ENCODE data around the gene GLI3. TPM values are rescaled to one million over a fixed set of nuclear protein-coding genes. Genes with fewer than 3 reads are reported as not detected.

The GLI3 gene
- total RNA-seq, 2 experiments from 2014 or later, result 0.28 to 0.36 TPM

DNA sequence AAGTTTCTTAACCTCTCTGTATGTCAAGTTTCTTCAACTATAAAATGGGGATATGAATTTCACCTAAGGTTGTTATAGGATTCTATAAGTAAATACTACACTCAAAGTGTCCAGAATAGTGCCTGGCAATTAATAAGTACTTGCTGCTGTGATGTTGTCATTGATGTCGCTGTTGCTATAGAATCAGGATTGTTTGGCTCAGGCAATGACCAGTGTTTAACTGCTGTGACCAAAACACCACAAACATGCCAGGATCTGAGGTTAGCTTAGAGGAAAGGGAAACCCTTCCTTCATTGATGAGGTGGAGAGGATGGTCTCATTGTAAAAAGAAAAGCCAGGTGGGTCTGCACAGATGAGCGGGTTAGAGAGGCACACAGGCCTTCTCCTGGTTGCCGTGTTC, 311.1 kb downstream of the GLI3 start:
- no peaks in the 10 kb centered on the region for H3K9me3 Mint-ChIP-seq
- H3K4me1 ChIP-seq (ENCODE audit: insufficient read depth, low read length), result no peaks in the 10 kb centered on the region
- intact Hi-C loops (cut with DNase I, micrococcal nuclease), result no loop called here
- no peaks in the 10 kb centered on the region for H3K9me3 ChIP-seq (ENCODE audit: control insufficient read depth in 1 of 2, insufficient read depth in 1 of 2, low read length in 2 of 2)
- H3K36me3 ChIP-seq (ENCODE audit: insufficient read depth, low read length), result no peaks in the 10 kb centered on the region
- H3K27me3 Mint-ChIP-seq, result peaks cover 13% of the 10 kb centered on the region
- H3K36me3 Mint-ChIP-seq (ENCODE audit: low read depth), result no peaks in the 10 kb centered on the region
- ATAC-seq (ENCODE audit: poor library complexity), result no peak
- ChIA-PET POLR2A (no interaction called here), CTCF (no interaction called here)
- no peak overlapping the region for H3K27ac Mint-ChIP-seq
- TF ChIP-seq, protein P1, sequence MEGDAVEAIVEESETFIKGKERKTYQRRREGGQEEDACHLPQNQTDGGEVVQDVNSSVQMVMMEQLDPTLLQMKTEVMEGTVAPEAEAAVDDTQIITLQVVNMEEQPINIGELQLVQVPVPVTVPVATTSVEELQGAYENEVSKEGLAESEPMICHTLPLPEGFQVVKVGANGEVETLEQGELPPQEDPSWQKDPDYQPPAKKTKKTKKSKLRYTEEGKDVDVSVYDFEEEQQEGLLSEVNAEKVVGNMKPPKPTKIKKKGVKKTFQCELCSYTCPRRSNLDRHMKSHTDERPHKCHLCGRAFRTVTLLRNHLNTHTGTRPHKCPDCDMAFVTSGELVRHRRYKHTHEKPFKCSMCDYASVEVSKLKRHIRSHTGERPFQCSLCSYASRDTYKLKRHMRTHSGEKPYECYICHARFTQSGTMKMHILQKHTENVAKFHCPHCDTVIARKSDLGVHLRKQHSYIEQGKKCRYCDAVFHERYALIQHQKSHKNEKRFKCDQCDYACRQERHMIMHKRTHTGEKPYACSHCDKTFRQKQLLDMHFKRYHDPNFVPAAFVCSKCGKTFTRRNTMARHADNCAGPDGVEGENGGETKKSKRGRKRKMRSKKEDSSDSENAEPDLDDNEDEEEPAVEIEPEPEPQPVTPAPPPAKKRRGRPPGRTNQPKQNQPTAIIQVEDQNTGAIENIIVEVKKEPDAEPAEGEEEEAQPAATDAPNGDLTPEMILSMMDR (IDR thresholded peaks at IDR 0.05), result no peak
- DNase-seq, result no peak
- H3K27ac ChIP-seq (ENCODE audit: low read depth in 1 of 2, low read length in 2 of 2), result no peak overlapping the region
- H3K27me3 ChIP-seq (ENCODE audit: control insufficient read depth in 1 of 2, insufficient read depth in 2 of 2, low read length in 2 of 2), result peaks cover 0 to 4% of the 10 kb centered on the region in 2 experiments
- no peak overlapping the region for H3K4me3 ChIP-seq (ENCODE audit: low read length)
- H3K4me3 Mint-ChIP-seq, result no peak overlapping the region
- H3K4me1 Mint-ChIP-seq (ENCODE audit: low read depth), result no peaks in the 10 kb centered on the region

DNA sequence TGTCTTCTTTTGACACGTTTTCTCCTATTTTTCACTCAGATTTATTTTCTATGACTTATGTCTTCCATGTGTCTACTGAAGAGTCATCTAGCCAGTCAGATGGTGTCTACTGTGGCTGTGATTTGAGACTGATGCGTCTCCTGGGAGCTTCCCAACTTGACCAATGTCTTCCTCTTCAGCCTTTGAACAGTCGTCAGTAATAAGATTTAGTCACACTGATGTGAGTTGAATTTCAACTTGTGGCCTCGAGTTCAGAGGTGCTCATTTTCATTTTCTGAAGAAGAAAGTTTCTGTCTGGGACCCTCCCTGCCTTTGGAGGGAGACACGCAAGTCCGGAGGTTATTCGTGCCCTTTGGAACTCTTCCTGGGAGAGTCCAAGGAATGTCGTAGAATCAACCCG, 312.2 kb downstream of the GLI3 start:
- intact Hi-C loops (cut with DNase I, micrococcal nuclease), result no loop called here
- no peak for ATAC-seq (ENCODE audit: poor library complexity)
- peaks cover 16% of the 10 kb centered on the region for H3K27me3 Mint-ChIP-seq
- Histone ChIP-seq H3K27me3 (ENCODE audit: control insufficient read depth in 1 of 2, insufficient read depth in 2 of 2, low read length in 2 of 2) (peaks cover 0 to 4% of the 10 kb centered on the region in 2 experiments), H3K27ac (ENCODE audit: low read depth in 1 of 2, low read length in 2 of 2) (no peak overlapping the region), H3K4me3 (ENCODE audit: low read length) (no peak overlapping the region), H3K4me1 (ENCODE audit: insufficient read depth, low read length) (no peaks in the 10 kb centered on the region), H3K9me3 (ENCODE audit: control insufficient read depth in 1 of 2, insufficient read depth in 1 of 2, low read length in 2 of 2) (no peaks in the 10 kb centered on the region), H3K36me3 (ENCODE audit: insufficient read depth, low read length) (no peaks in the 10 kb centered on the region)
- TF ChIP-seq, protein P1 (IDR thresholded peaks at IDR 0.05), result no peak
- no peaks in the 10 kb centered on the region for H3K36me3 Mint-ChIP-seq (ENCODE audit: low read depth)
- ChIA-PET POLR2A (no interaction called here), CTCF (no interaction called here)
- no peaks in the 10 kb centered on the region for H3K4me1 Mint-ChIP-seq (ENCODE audit: low read depth)
- no peak overlapping the region for H3K27ac Mint-ChIP-seq
- no peak for DNase-seq
- H3K9me3 Mint-ChIP-seq, result no peaks in the 10 kb centered on the region
- H3K4me3 Mint-ChIP-seq, result no peak overlapping the region

DNA sequence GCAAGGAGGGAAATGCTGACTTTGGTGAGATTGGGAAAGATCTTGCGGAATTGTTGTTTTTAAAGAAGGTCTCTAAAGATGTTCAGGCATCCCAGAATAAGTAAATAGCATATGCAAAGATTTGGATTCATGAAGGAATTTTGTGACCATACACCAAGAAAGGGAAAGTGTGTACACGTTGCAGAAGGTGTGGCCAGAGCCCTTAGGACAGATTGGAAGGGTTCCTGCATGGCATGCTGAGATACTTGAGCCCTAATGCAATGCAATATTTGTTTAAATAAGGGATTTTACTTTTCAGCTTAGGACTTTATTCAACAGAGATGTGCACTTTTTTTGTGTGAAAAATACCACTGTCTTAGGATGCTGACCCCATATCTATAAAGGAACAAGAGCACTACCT, 314.6 kb downstream of the GLI3 start:
- no peaks in the 10 kb centered on the region for H3K9me3 Mint-ChIP-seq
- Histone ChIP-seq H3K4me1 (ENCODE audit: insufficient read depth, low read length) (no peaks in the 10 kb centered on the region), H3K9me3 (ENCODE audit: control insufficient read depth in 1 of 2, insufficient read depth in 1 of 2, low read length in 2 of 2) (no peaks in the 10 kb centered on the region), H3K4me3 (ENCODE audit: low read length) (no peak overlapping the region), H3K36me3 (ENCODE audit: insufficient read depth, low read length) (no peaks in the 10 kb centered on the region), H3K27me3 (ENCODE audit: control insufficient read depth in 1 of 2, insufficient read depth in 2 of 2, low read length in 2 of 2) (no peaks in the 10 kb centered on the region), H3K27ac (ENCODE audit: low read depth in 1 of 2, low read length in 2 of 2) (no peak overlapping the region)
- DNase-seq (no peak), ATAC-seq (ENCODE audit: poor library complexity) (no peak)
- H3K27ac Mint-ChIP-seq, result no peak overlapping the region
- H3K4me3 Mint-ChIP-seq, result no peak overlapping the region
- CTCF ChIA-PET, result no interaction called here
- no peaks in the 10 kb centered on the region for H3K4me1 Mint-ChIP-seq (ENCODE audit: low read depth)
- intact Hi-C loops (cut with DNase I, micrococcal nuclease), result no loop called here
- H3K36me3 Mint-ChIP-seq (ENCODE audit: low read depth), result no peaks in the 10 kb centered on the region
- POLR2A ChIA-PET, result no interaction called here
- TF ChIP-seq, protein P1 (IDR thresholded peaks at IDR 0.05), result no peak
- peaks cover 11% of the 10 kb centered on the region for H3K27me3 Mint-ChIP-seq
